Colonic mucosa (tissue), 4 donors: ENCODE results near the gene NRG2. TPM values are rescaled to one million over a fixed set of nuclear protein-coding genes. Genes with fewer than 3 reads are reported as not detected.

Source experiments
- DNase-seq: peaks from one replicate; pipeline ENCODE4 v3.0.0-alpha.2; 2020
- H3K27ac ChIP-seq: fragments of 200-600 bp; one replicate; pipeline ENCODE4 v1.8.0; 2021
- H3K27me3 ChIP-seq: fragments of 200-600 bp; one replicate; pipeline ENCODE4 v1.8.0; 2021
- H3K36me3 ChIP-seq: fragments of 200-600 bp; one replicate; pipeline ENCODE4 v1.8.0; 2021
- H3K4me1 ChIP-seq: fragments of 200-600 bp; one replicate; pipeline ENCODE4 v1.8.0; 2021; ENCODE audit warnings: mild to moderate bottlenecking
- H3K4me3 ChIP-seq: fragments of 200-600 bp; one replicate; pipeline ENCODE4 v1.8.0; 2021
- H3K9ac ChIP-seq, 2 donors: one replicate each; pipeline ENCODE4 v1.7.0; 2013; ENCODE audit warnings: control low read depth in 2 of 2, low read depth in 2 of 2, low read length in 2 of 2
- H3K9me3 ChIP-seq: fragments of 200-600 bp; one replicate; pipeline ENCODE4 v1.8.0; 2021
- CTCF ChIP-seq: fragments of 200-600 bp; IDR thresholded peaks from one replicate; pipeline ENCODE4 v1.8.0; 2022; ENCODE audit warnings: antibody characterized with exemption, mild to moderate bottlenecking
- intact Hi-C: fragments of 100-400 bp; cut with DNase I; formaldehyde crosslinking; loops from one replicate; pipeline ENCODE4 v1.14.1; 2022
- total RNA-seq, 2 donors: library from RNA; stranded (reverse); fragmentation: NEBNext Ultra II Directional in 1 of 2; extraction: Animal tissue kit (Norgen Biotek cat#: 25700) in 1 of 2; gene quantifications; one replicate each; pipeline ENCODE4 v1.2.1, GENCODE V29; 2021
- donor health status: healthy.
- donor health status: DM: no; HTN: no; CAD: no.
- donor health status: DM: no; HTN: no; CAD: no.

The NRG2 gene
- total RNA-seq, 2 donors from 2014 or later = 0.10 to 0.48 TPM

- Histone ChIP-seq H3K36me3 (no peaks in the 10 kb centered on the region), H3K27me3 (no peaks in the 10 kb centered on the region), H3K4me3 (no peak overlapping the region), H3K9me3 (no peaks in the 10 kb centered on the region), H3K9ac (no peak overlapping the region), H3K4me1 (no peaks in the 10 kb centered on the region), H3K27ac (no peak overlapping the region)
- intact Hi-C loops = no loop called here
- DNase-seq = no peak
- no peak for TF ChIP-seq CTCF
Observed at GRCh38 chr5:139823757-139824355, 219.2 kb downstream of the NRG2 start.

- Histone ChIP-seq H3K27me3 (no peaks in the 10 kb centered on the region), H3K4me3 (no peak overlapping the region), H3K36me3 (no peaks in the 10 kb centered on the region), H3K4me1 (no peaks in the 10 kb centered on the region), H3K9ac (no peak overlapping the region), H3K9me3 (no peaks in the 10 kb centered on the region), H3K27ac (no peak overlapping the region)
- DNase-seq = no peak
- intact Hi-C loops = no loop called here
- TF ChIP-seq CTCF = no peak
Observed at GRCh38 chr5:139822553-139823425, 220.3 kb downstream of the NRG2 start.

GRCh38 chr5:139821806-139822552, 221.1 kb downstream of the NRG2 start:
- Histone ChIP-seq H3K4me1 (no peaks in the 10 kb centered on the region), H3K36me3 (no peaks in the 10 kb centered on the region), H3K4me3 (no peak overlapping the region), H3K27ac (no peak overlapping the region), H3K9me3 (no peaks in the 10 kb centered on the region), H3K27me3 (no peaks in the 10 kb centered on the region), H3K9ac (no peak overlapping the region)
- DNase-seq = no peak
- TF ChIP-seq CTCF = no peak
- intact Hi-C loops = no loop called here

- Histone ChIP-seq H3K4me3 (no peak overlapping the region), H3K36me3 (no peaks in the 10 kb centered on the region), H3K27me3 (no peaks in the 10 kb centered on the region), H3K4me1 (no peaks in the 10 kb centered on the region), H3K9ac (no peak overlapping the region), H3K27ac (no peak overlapping the region), H3K9me3 (no peaks in the 10 kb centered on the region)
- no peak for DNase-seq
- intact Hi-C loops = no loop called here
- TF ChIP-seq CTCF = no peak
Observed at GRCh38 chr5:139820606-139821005, 222.5 kb downstream of the NRG2 start.

GRCh38 chr5:139820130-139820529, 223.0 kb downstream of the NRG2 start:
- no peak for DNase-seq

More at GRCh38 chr5:139820130-139820529, 223.0 kb downstream of the NRG2 start:
- no peak overlapping the region for H3K27ac ChIP-seq
- no peak overlapping the region for H3K9ac ChIP-seq
- intact Hi-C loops = no loop called here
- no peaks in the 10 kb centered on the region for H3K27me3 ChIP-seq
- H3K9me3 ChIP-seq = no peaks in the 10 kb centered on the region
- TF ChIP-seq CTCF = no peak
- no peak overlapping the region for H3K4me3 ChIP-seq
- H3K36me3 ChIP-seq = no peaks in the 10 kb centered on the region
- no peaks in the 10 kb centered on the region for H3K4me1 ChIP-seq
